Panc1 (cell line): ENCODE data around the gene RPL35. TPM values are rescaled to one million over a fixed set of nuclear protein-coding genes. Genes with fewer than 3 reads are reported as not detected.

Source experiments
- ATAC-seq: fragments of 200-7000 bp; cut with Tn5 transposase; 2 replicates; pipeline ENCODE4 v1.9.1; 2020; ENCODE audit warnings: mild to moderate bottlenecking, moderate library complexity
- BruUV-seq: library from RNA; stranded (reverse); fragments of 400-500 nt; replicated peaks from 2 replicates; lab custom pipeline; 2021; lab: Mats Ljungman, UMichigan
- CTCF ChIA-PET: fragments of 300-600 bp; sonication (Branson Sonifier 250); formaldehyde crosslinking; loops from one replicate; lab custom pipeline; 2022; ENCODE audit warnings: antibody characterized with exemption; lab: Charles Lee
- POLR2A ChIA-PET: fragments of 300-600 bp; sonication (Branson Sonifier 250); formaldehyde crosslinking; loops from one replicate; lab custom pipeline; 2022; ENCODE audit warnings: antibody characterized with exemption; lab: Charles Lee
- DNase-seq: peaks from one replicate; pipeline ENCODE4 v3.0.0-alpha.2; 2010; ENCODE audit warnings: low read depth, low spot score
- H3K27ac ChIP-seq: 2 replicates; pipeline ENCODE4 v1.5.1; 2011; ENCODE audit warnings: mild to moderate bottlenecking, low read length, inconsistent platforms
- H3K27me3 ChIP-seq: fragments of 200-500 bp; sonication (Bioruptor generic); 2 replicates; pipeline ENCODE4 v1.6.0; 2014; ENCODE audit warnings: low read length, inconsistent platforms; ENCODE audit not compliant: control insufficient read depth, insufficient read depth
- H3K36me3 ChIP-seq: fragments of 200-500 bp; sonication (Bioruptor generic); 2 replicates; pipeline ENCODE4 v1.5.1; 2014; ENCODE audit warnings: inconsistent platforms, mild to moderate bottlenecking, low read length, moderate library complexity; ENCODE audit not compliant: control insufficient read depth, insufficient read depth
- H3K4me1 ChIP-seq: 2 replicates; pipeline ENCODE4 v1.5.1; 2011; ENCODE audit warnings: inconsistent platforms, mild to moderate bottlenecking, low read length, moderate library complexity; ENCODE audit not compliant: control insufficient read depth, insufficient read depth
- H3K4me3 ChIP-seq, 2 experiments: 2 replicates each; pipeline ENCODE4 v1.5.1; 2011 to 2012; ENCODE audit warnings: low read depth in 2 of 2, low read length in 2 of 2, mild to moderate bottlenecking in 2 of 2, inconsistent platforms in 1 of 2, moderate library complexity in 1 of 2
- H3K9me3 ChIP-seq: fragments of 200-500 bp; sonication (Bioruptor generic); 2 replicates; pipeline ENCODE4 v1.5.1; 2014; ENCODE audit warnings: low read depth, mild to moderate bottlenecking, inconsistent platforms, low read length, moderate library complexity; ENCODE audit not compliant: control insufficient read depth, insufficient read depth
- CTCF ChIP-seq: fragments of 450-650 bp; IDR thresholded peaks from 2 replicates; pipeline ENCODE4 v1.5.1; 2017; ENCODE audit warnings: mild to moderate bottlenecking
- POLR2AphosphoS5 ChIP-seq: IDR thresholded peaks from 2 replicates; pipeline ENCODE4 v1.6.1; 2012; ENCODE audit warnings: mild to moderate bottlenecking, low read depth, low read length, moderate library complexity
- REST ChIP-seq, 2 experiments: IDR thresholded peaks; 2 replicates each; pipeline ENCODE4 v1.6.1; 2011 to 2012; ENCODE audit warnings: low read depth in 2 of 2, control low read depth in 1 of 2, low read length in 1 of 2, mild to moderate bottlenecking in 1 of 2, moderate library complexity in 1 of 2; ENCODE audit not compliant: insufficient read depth in 1 of 2
- SIN3A ChIP-seq: IDR thresholded peaks from 2 replicates; pipeline ENCODE4 v1.6.1; 2012; ENCODE audit warnings: low read depth, mild to moderate bottlenecking, low read length, moderate library complexity, borderline replicate concordance; ENCODE audit not compliant: insufficient read depth
- TCF7L2 ChIP-seq: IDR thresholded peaks from 2 replicates; pipeline ENCODE4 v1.6.1; 2011; ENCODE audit warnings: mild to moderate bottlenecking, low read depth, low read length, inconsistent platforms
- in situ Hi-C: cut with HindIII; loops from 2 replicates; pipeline ENCODE4 v1.10.0; 2016; ENCODE audit warnings: low sequenced_read_pairs, low pct_unique_long_range_greater_than_20kb
- intact Hi-C: fragments of 100-400 bp; cut with micrococcal nuclease; formaldehyde crosslinking; loops from one replicate; pipeline ENCODE4 v1.10.0; 2022; ENCODE audit not compliant: unreplicated experiment
- total RNA-seq: library from RNA; stranded (reverse); gene quantifications from one replicate; pipeline ENCODE4 v1.2.1, GENCODE V29; 2021; ENCODE audit not compliant: unreplicated experiment

The RPL35 gene
- total RNA-seq, 1 experiment from 2014 or later, result 758 TPM

GRCh38 chr9:124860582-124861341 lies 995 bp downstream of the RPL35 start:
- DNase-seq (no peak), ATAC-seq (no peak)
- Histone ChIP-seq H3K4me1 (peaks cover 30% of the 10 kb centered on the region), H3K27ac (peak overlapping the region; percentile 90), H3K36me3 (peaks cover 6% of the 10 kb centered on the region), H3K9me3 (no peaks in the 10 kb centered on the region), H3K4me3 (peak overlapping the region; percentile 79 to 90), H3K27me3 (no peaks in the 10 kb centered on the region)
- in situ Hi-C loops, result no loop called here
- ChIA-PET CTCF (interaction anchor here (0.7 to 1.7 kb wide), 2 partner anchors 22 to 86 kb away, joined by 3 to 4 read pairs; no protein-coding TSS in a partner anchor), POLR2A (no interaction called here)
- BruUV-seq, result TSS peak; percentile 74
- TF ChIP-seq TCF7L2 (no peak), REST (IDR thresholded peaks at IDR 0.05; ENCODE audit: insufficient read depth in 1 of 2, low read depth in 2 of 2, low read length in 1 of 2) (no peak), POLR2AphosphoS5 (peak; percentile 19; the same call in 1 of the 2 replicates)
- intact Hi-C loops, result no loop called here

GRCh38 chr9:124859803-124860581 lies 1.8 kb downstream of the RPL35 start:
- intact Hi-C loops, result no loop called here
- peaks cover 6% of the 10 kb centered on the region for H3K36me3 ChIP-seq

More at GRCh38 chr9:124859803-124860581, 1.8 kb downstream of the RPL35 start:
- POLR2A ChIA-PET, result no interaction called here
- in situ Hi-C loops, result no loop called here
- H3K27me3 ChIP-seq, result no peaks in the 10 kb centered on the region
- no peak for ATAC-seq
- peak overlapping the region; percentile 90 for H3K27ac ChIP-seq
- no TSS peak for BruUV-seq
- CTCF ChIA-PET, result interaction anchor here (1.7 kb wide), 1 partner anchor 86 kb away, joined by 4 read pairs; no protein-coding TSS in a partner anchor
- DNase-seq, result no peak
- peak overlapping the region; percentile 79 to 90 for H3K4me3 ChIP-seq
- TF ChIP-seq REST (IDR thresholded peaks at IDR 0.05; ENCODE audit: insufficient read depth in 1 of 2, low read depth in 2 of 2, low read length in 1 of 2), result no peak
- TF ChIP-seq SIN3A, result no peak
- no peak for TF ChIP-seq POLR2AphosphoS5
- no peak for TF ChIP-seq TCF7L2
- TF ChIP-seq CTCF, result no peak
- peaks cover 30% of the 10 kb centered on the region for H3K4me1 ChIP-seq
- no peaks in the 10 kb centered on the region for H3K9me3 ChIP-seq
